Hematopoietic multipotent progenitor cell treated with erythropoietin and hydrocortisone succinate and interleukin-3 and kit ligand, for 17 days (in vitro differentiated cells): ENCODE results near the gene MSANTD2.

Experiments used
- DNase-seq: peaks from one replicate; pipeline ENCODE4 v3.0.0-alpha.2; 2015; ENCODE audit warnings: low spot score

MSANTD2 gene

DNA sequence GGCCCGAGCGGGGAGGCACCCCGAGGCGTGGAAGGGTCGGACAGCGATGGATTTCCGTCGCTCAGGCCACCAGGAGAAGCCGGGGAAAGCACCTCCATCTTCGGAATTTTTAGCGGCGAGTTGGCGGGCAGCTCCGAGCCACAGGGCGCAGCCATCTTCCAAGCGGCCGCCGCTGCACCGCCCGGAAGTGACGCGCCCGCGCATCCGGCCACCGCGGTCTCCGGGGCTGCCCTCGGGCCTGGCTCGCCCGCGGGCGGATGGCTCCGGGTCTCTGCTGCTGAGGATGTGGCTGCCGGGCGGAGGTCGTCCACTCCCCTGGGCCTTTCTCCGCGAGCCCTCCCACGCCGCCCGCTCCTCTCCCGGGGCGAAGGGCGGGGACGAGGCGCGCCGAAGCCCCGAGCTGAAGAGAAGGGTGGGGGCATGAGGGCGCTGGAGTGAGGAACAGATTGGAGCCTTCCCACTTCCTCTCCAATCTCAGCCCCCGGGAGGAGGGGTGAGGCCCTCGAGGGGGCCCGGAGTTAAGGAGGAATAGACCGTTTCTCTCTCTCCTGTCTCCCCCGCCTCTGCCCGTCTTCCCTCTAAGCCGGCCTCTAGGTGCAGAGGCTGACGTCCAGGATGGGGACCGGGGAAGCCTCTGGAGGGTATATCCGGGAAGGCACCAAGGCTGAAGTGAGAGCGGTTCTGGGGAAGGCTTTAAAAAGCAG lies at the start of gene MSANTD2:
Gene MSANTD2 (minus strand): TSS at position 181 of the 704 bp plus-strand sequence. CDS start 26 bp downstream, at position 155.
- DNase-seq: peak; percentile 43

DNA sequence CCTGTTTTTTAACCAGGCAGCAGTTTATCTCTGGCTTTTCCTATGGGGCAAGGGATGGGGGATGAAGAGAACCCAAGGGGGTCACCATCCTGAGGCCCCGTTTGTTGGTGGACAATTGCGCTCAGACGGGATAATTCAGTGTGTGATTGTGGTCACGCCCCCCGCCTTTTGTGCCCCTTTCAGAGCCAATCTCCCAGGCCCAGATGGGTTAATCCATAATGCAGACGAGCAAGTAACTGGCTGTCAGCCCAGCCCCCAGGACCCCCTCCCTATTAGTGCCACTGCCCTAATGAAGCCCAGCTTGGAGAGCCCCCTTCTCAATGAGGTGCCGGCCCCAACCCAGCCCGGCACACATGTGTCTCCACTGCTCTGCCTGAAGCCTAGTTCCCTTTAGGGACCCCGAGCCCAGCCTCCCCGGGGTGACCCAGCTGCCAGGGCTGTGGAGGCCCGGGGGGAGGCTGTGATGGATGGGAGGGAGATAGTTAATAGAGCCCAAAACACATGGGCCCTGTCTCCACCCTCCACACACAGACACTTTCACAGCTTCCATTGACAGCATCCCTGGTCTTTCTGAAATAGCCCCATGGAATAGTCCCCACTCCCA lies 46.0 kb upstream of the MSANTD2 start:
- DNase-seq: no peak

DNA sequence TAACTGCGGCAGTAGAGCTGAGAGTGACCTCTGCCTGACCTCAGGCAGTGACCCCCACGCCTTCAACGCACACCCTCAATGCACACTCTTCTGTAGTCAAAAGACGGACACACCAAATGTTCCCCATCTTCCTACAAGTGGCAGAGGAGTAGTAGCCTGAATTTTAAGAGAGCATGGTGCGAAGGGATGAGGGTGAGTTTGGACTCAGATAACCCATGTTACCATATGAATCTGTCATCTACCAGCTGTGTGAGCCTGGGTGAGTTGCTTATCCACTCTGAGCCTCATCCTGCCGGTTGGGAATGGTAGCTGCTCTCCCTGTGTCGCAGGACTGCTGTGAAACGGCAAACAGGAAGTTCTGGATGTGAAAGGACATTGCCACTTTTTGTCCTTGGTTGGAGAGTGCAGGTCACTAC lies 44.5 kb upstream of the MSANTD2 start:
- DNase-seq: no peak

DNA sequence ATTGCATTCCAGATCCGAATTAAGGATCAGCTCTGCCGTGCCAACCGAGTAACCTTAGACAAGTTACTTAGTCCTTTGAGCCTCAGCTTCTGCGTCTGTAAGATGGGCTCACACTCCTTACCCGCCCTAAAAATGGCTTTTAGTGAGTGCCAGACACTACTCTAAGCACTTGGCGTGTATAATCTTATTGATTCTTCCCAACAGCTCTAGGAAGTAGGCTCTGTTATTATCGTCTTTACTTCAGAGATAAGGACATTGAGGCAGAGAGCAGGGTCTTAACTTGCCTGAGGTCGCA lies 43.4 kb upstream of the MSANTD2 start:
- no peak for DNase-seq

GRCh38 chr11:124842305-124842704 lies 42.1 kb upstream of the MSANTD2 start:
- DNase-seq: no peak

DNA sequence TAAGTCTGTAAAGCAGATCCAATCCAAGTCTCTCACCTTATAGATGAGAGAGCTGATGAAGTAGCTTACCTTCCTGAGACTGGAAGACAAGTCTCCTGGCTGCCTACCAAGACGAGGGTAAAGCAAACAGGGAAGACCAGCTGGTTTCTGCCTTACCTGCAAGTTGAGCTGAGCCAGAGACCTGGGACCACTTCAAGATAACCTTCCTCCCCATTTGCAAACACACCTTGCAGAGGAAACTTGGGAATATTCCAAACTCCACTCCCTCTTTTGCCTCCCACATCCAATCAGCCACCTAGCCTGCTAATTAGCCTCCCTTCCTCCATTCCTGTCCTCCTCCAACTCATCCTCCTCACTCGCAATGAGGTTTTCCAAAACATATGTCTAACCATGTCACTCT lies 41.6 kb upstream of the MSANTD2 start:
- DNase-seq: no peak

DNA sequence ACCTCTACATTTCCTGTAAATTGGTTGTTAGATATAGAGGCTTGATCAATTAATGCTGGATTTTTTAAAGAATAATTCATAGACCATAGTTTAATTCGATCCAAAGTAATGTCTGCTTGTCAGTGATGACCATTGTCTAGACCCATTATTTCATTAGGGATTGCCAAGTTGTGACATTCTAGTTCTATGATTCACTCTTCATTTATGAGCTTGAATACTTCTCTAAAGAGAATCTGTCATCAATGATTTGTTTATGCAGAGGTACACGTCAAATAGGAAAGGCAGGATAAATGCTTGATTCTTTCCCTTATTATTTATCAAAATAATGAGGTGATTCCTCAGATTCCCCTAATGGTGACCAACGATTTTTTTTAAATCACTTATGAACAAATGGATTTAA lies 41.0 kb upstream of the MSANTD2 start:
- no peak for DNase-seq

GRCh38 chr11:124840666-124841065 lies 40.5 kb upstream of the MSANTD2 start:
- DNase-seq: no peak

DNA sequence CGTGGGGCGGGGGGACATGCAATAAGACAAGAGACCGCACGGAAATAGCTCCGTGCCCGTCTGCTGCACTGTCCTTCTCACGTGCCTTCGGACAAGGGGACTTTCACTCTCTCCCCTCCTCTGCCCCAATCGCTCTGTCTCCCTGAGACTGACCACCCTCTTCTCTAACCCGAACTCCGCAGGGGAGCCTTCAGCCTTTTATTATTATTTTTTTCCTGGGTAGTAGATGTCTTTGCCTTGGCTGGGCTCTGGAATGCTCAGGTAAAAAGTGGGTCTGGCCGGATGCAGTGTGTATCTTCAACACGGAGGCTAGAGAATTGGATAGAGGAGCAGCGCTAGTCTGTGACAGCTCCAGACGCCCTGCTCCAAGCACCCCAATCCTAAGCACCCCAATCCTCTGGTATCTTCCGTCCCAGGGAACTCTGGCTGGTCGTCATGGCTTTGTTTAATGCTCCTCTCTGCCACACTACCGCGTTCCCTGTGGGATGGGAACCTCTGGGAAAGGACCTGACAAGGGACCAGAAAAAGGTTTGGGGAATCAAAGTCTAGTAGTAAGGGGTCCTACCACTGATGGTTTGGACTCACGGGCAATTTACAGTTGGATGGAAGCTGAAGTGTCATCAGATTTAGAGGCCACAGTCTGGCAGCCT lies 39.9 kb upstream of the MSANTD2 start:
- DNase-seq: no peak

GRCh38 chr11:124839128-124839971 lies 39.1 kb upstream of the MSANTD2 start:
- DNase-seq: no peak

DNA sequence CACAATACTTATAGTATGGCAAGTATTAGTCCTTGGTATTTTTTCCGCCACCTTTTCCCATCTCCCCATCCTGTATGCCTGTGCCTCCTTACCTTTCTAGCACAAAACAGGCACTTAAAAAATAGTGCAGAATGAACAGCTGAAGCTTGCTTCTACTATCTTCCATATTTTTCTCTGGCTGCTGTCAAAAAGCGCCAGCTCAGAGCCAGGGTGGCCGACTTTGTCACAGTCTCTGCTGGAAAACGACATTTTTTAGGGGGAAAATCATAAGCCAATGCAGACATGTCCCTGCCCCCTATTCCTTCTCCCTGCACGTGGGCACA lies 38.6 kb upstream of the MSANTD2 start:
- DNase-seq: no peak

DNA sequence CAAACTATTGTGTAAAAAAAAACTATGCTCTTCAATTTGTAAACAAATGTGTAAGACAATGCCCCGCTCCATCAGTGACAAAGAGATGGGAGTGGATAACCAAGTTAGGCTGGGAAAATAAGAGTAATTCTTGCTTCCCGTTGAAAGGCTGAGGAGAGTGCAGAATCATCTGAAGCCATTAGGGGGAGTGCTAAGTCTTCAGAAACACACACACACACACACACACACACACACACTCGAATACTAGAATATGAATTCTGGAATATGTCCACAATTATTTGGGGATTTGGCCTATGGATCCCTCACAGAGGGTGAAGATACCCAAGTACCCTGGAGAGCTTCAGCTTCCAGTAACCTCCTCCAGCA lies 37.3 kb upstream of the MSANTD2 start:
- DNase-seq: no peak

- DNase-seq: no peak
Measured at GRCh38 chr11:124835918-124836317, 35.7 kb upstream of the MSANTD2 start.

GRCh38 chr11:124834526-124835180 lies 34.4 kb upstream of the MSANTD2 start:
- DNase-seq: no peak

GRCh38 chr11:124832571-124832970 lies 32.4 kb upstream of the MSANTD2 start:
- no peak for DNase-seq

DNA sequence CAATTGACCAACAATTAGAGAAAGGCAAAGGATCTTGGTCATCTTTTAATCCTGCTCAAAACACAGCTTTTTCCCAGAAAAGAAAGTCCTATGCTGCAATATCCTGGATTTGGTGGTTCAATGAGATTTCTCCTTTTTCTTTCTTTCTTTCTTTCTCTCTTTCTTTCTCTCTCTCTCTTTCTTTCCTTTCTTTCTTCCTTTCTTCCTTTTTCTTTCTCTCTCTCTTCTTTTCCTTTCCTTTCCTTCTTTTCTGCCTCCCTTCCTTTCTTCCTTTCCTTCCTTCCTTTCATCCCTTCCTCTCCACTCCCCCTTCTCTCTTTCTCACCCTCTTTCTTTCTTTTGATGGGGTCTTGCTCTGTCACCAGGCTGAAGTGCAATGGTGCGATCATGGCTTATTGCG lies 31.7 kb upstream of the MSANTD2 start:
- DNase-seq: no peak

GRCh38 chr11:124830749-124831148 lies 30.5 kb upstream of the MSANTD2 start:
- DNase-seq: no peak

DNA sequence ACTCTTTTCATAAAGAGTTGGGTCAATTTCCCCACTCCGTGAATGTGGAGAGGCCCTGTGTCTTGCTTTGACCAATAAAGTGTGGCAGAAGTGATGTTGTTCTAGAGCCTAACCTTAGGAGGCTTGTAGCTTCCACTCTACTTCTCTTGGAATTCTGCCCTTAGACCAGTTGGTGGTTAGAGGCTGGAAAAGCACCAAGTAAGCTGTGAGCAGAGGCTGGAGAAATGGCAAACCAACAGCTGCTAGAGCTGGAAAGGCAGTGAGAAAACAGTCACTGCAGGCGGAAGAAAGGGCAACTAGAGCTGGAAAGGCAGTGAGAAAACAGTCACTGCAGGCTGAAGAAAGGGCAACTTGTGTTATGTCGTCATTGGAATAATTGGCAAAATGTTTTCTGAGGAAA lies 29.8 kb upstream of the MSANTD2 start:
- DNase-seq: no peak

DNA sequence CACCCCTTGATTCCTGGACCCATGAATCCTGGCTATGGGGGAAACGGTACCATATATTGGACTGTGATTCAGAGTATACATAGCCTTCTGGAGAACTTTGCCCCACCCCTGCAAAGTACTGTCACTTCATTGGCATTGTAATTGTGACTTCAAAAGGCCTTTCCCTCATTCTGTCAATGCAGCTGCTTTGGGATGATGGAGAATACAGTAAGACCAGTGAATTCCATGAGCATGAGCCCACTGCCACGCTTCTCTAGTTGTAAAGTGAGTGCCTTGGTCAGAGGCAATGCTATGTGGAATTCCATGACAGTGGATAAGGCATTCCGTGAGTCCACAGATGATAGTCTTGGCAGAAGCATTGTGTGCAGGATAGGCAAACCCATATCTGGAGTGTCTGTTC lies 25.7 kb upstream of the MSANTD2 start:
- no peak for DNase-seq

DNA sequence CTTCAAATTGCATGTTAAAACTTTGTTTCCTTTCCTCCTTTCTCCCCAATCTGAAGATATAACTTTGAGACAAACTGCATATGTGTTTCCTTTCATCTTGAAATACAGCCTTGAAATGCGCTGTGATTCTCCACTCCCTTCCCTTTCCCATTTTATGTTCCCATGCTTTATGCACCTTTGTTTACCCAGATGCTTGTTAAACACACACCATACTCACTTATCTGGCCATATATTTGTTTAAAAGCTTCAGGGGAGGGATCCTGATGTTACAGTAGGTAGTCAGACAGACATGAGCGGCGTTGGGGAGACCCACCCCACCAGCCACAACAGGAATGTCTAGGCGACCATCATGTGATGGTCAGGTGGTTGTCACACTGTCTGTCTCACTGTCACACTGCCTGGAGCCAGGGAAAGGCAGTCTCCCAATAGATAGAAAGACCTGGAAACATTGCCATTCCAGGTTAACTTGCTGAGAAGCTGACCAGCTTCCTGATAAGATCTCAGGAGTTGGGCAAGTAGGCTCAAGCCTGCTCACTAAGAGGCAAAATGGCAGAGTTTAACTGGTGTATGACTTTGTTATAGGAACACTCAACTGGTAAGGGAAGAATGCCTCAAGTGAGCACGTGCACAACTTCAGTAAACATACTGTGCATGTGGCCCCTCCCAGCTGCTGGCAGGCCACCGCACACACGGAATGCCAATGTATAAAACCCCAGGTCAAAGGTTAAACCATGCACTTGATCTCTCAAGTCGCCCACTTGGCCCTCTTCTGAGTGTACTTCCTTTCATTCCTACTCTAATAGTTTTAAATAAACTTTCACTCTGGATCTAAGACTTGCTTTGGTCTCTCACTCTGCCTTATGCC lies 23.5 kb upstream of the MSANTD2 start:
- DNase-seq: no peak

GRCh38 chr11:124821995-124822730 lies 22.0 kb upstream of the MSANTD2 start:
- no peak for DNase-seq
